ENCODE measurements around the gene EPHB1.

The EPHB1 gene

GRCh38 chr3:134917631-134918030 is 122.6 kb downstream of the EPHB1 start:
- DNase-seq: peak; percentile 51

GRCh38 chr3:134918441-134918840 is 123.4 kb downstream of the EPHB1 start:
- peak; percentile 43 for DNase-seq

- no peak for DNase-seq
These were observed 127.0 kb downstream of the EPHB1 start for GRCh38 chr3:134922101-134922500.

GRCh38 chr3:134922866-134923265 is 127.8 kb downstream of the EPHB1 start:
- DNase-seq: no peak

GRCh38 chr3:134923286-134923685 is 128.2 kb downstream of the EPHB1 start:
- DNase-seq: no peak

- DNase-seq: no peak
These were observed 132.5 kb downstream of the EPHB1 start for GRCh38 chr3:134927599-134927998.

GRCh38 chr3:134928392-134928791 is 133.3 kb downstream of the EPHB1 start:
- no peak for DNase-seq

- no peak for DNase-seq
These were observed 133.8 kb downstream of the EPHB1 start for GRCh38 chr3:134928819-134929218.

GRCh38 chr3:134929976-134930375 is 134.9 kb downstream of the EPHB1 start:
- DNase-seq: no peak

GRCh38 chr3:134931045-134931785 is 136.2 kb downstream of the EPHB1 start:
- DNase-seq: peak; percentile 38

GRCh38 chr3:134932035-134932434 is 137.0 kb downstream of the EPHB1 start:
- DNase-seq: no peak

- DNase-seq: no peak
These were observed 138.9 kb downstream of the EPHB1 start for GRCh38 chr3:134933997-134934396.

GRCh38 chr3:134934933-134935332 is 139.9 kb downstream of the EPHB1 start:
- DNase-seq: no peak

- no peak for DNase-seq
These were observed 142.4 kb downstream of the EPHB1 start for GRCh38 chr3:134937256-134938028.

- no peak for DNase-seq
These were observed 143.0 kb downstream of the EPHB1 start for GRCh38 chr3:134938029-134938525.

- no peak for DNase-seq
These were observed 144.9 kb downstream of the EPHB1 start for GRCh38 chr3:134939978-134940377.

GRCh38 chr3:134941820-134942219 is 146.8 kb downstream of the EPHB1 start:
- no peak for DNase-seq

- no peak for DNase-seq
These were observed 149.4 kb downstream of the EPHB1 start for GRCh38 chr3:134944429-134944828.

GRCh38 chr3:134949150-134949549 is 154.1 kb downstream of the EPHB1 start:
- no peak for DNase-seq

GRCh38 chr3:134952371-134952770 is 157.3 kb downstream of the EPHB1 start:
- DNase-seq: no peak

- no peak for DNase-seq
These were observed 160.8 kb downstream of the EPHB1 start for GRCh38 chr3:134955874-134956273.

GRCh38 chr3:134956395-134956794 is 161.3 kb downstream of the EPHB1 start:
- no peak for DNase-seq

GRCh38 chr3:134956844-134957243 is 161.8 kb downstream of the EPHB1 start:
- DNase-seq: no peak

GRCh38 chr3:134959516-134959915 is 164.5 kb downstream of the EPHB1 start:
- no peak for DNase-seq
